Measurements from ENCODE around the gene OPCML.

The OPCML gene

GRCh38 chr11:133509924-133510697, 22.2 kb downstream of the OPCML start:
- no peaks in the 10 kb centered on the region for H4K20me1 ChIP-seq (ENCODE audit: insufficient read depth, low read length, poor library complexity, severe bottlenecking)
- no peaks in the 10 kb centered on the region for H3K36me3 ChIP-seq (ENCODE audit: insufficient read depth, low read length)

GRCh38 chr11:133508468-133508867, 23.8 kb downstream of the OPCML start:
- no peaks in the 10 kb centered on the region for H3K79me2 ChIP-seq (ENCODE audit: insufficient read depth, low read length)
- TF ChIP-seq CTCF (conservative IDR thresholded peaks at IDR 0.05; ENCODE audit: low read length) (no peak), EZH2phosphoT487 (IDR thresholded peaks at IDR 0.05; ENCODE audit: borderline replicate concordance) (no peak)
- no peaks in the 10 kb centered on the region for H3K4me1 ChIP-seq (ENCODE audit: insufficient read depth, low read length, poor library complexity, severe bottlenecking)

More at GRCh38 chr11:133509924-133510697, 22.2 kb downstream of the OPCML start:
- Histone ChIP-seq H2AFZ (ENCODE audit: low read length) (no peak overlapping the region), H3K4me3 (ENCODE audit: low read length, poor library complexity, severe bottlenecking) (no peak overlapping the region), H3K9me2 (replicated peaks; ENCODE audit: low read depth, low read length) (no peaks in the 10 kb centered on the region), H3K79me2 (ENCODE audit: insufficient read depth, low read length) (no peaks in the 10 kb centered on the region), H3K9me3 (ENCODE audit: insufficient read depth, low read depth, low read length) (peaks cover 2% of the 10 kb centered on the region; the same call in 1 of the 2 replicates), H3F3A (ENCODE audit: low read depth) (no peaks in the 10 kb centered on the region), H3K9ac (ENCODE audit: low read depth, low read length, poor library complexity, severe bottlenecking) (no peak overlapping the region), H3K4me2 (ENCODE audit: low read depth, low read length, poor library complexity, severe bottlenecking) (no peak overlapping the region), H3K27me3 (ENCODE audit: insufficient read depth, low read length, poor library complexity, severe bottlenecking) (no peaks in the 10 kb centered on the region), H3K4me1 (ENCODE audit: insufficient read depth, low read length, poor library complexity, severe bottlenecking) (no peaks in the 10 kb centered on the region)
- TF ChIP-seq CTCF (conservative IDR thresholded peaks at IDR 0.05; ENCODE audit: low read length) (no peak), EZH2phosphoT487 (IDR thresholded peaks at IDR 0.05; ENCODE audit: borderline replicate concordance) (no peak)

GRCh38 chr11:133507185-133507584, 25.1 kb downstream of the OPCML start:
- TF ChIP-seq CTCF (conservative IDR thresholded peaks at IDR 0.05; ENCODE audit: low read length) (no peak), EZH2phosphoT487 (IDR thresholded peaks at IDR 0.05; ENCODE audit: borderline replicate concordance) (no peak)
- Histone ChIP-seq H3K9me2 (replicated peaks; ENCODE audit: low read depth, low read length) (no peaks in the 10 kb centered on the region), H3F3A (ENCODE audit: low read depth) (no peaks in the 10 kb centered on the region), H3K36me3 (ENCODE audit: insufficient read depth, low read length) (no peaks in the 10 kb centered on the region), H4K20me1 (ENCODE audit: insufficient read depth, low read length, poor library complexity, severe bottlenecking) (no peaks in the 10 kb centered on the region), H3K27me3 (ENCODE audit: insufficient read depth, low read length, poor library complexity, severe bottlenecking) (no peaks in the 10 kb centered on the region), H3K79me2 (ENCODE audit: insufficient read depth, low read length) (no peaks in the 10 kb centered on the region), H3K4me3 (ENCODE audit: low read length, poor library complexity, severe bottlenecking) (no peak overlapping the region), H3K9ac (ENCODE audit: low read depth, low read length, poor library complexity, severe bottlenecking) (no peak overlapping the region), H3K4me2 (ENCODE audit: low read depth, low read length, poor library complexity, severe bottlenecking) (no peak overlapping the region), H3K9me3 (ENCODE audit: insufficient read depth, low read depth, low read length) (no peaks in the 10 kb centered on the region; the same call in 1 of the 2 replicates), H2AFZ (ENCODE audit: low read length) (no peak overlapping the region), H3K4me1 (ENCODE audit: insufficient read depth, low read length, poor library complexity, severe bottlenecking) (no peaks in the 10 kb centered on the region)

More at GRCh38 chr11:133508468-133508867, 23.8 kb downstream of the OPCML start:
- Histone ChIP-seq H3K27me3 (ENCODE audit: insufficient read depth, low read length, poor library complexity, severe bottlenecking) (no peaks in the 10 kb centered on the region), H3K36me3 (ENCODE audit: insufficient read depth, low read length) (no peaks in the 10 kb centered on the region), H3K9me2 (replicated peaks; ENCODE audit: low read depth, low read length) (no peaks in the 10 kb centered on the region), H3K9ac (ENCODE audit: low read depth, low read length, poor library complexity, severe bottlenecking) (no peak overlapping the region), H2AFZ (ENCODE audit: low read length) (no peak overlapping the region), H3K4me2 (ENCODE audit: low read depth, low read length, poor library complexity, severe bottlenecking) (no peak overlapping the region), H3F3A (ENCODE audit: low read depth) (no peaks in the 10 kb centered on the region), H4K20me1 (ENCODE audit: insufficient read depth, low read length, poor library complexity, severe bottlenecking) (no peaks in the 10 kb centered on the region), H3K9me3 (ENCODE audit: insufficient read depth, low read depth, low read length) (no peaks in the 10 kb centered on the region; the same call in 1 of the 2 replicates), H3K4me3 (ENCODE audit: low read length, poor library complexity, severe bottlenecking) (no peak overlapping the region)
